OCI-LY7 (cell line): ENCODE measurements around the gene DDX23.

Source experiments
- CTCF ChIP-seq: fragments of 200-600 bp; sonication (generic); conservative IDR thresholded peaks from 2 replicates; pipeline ENCODE4 v1.5.1; 2014; ENCODE audit warnings: mild to moderate bottlenecking, antibody characterized with exemption, low read length, moderate library complexity, mixed read lengths
- EZH2phosphoT487 ChIP-seq: fragments of 200-600 bp; sonication (generic); IDR thresholded peaks from 2 replicates; pipeline ENCODE4 v1.6.1; 2018; ENCODE audit warnings: low read depth, borderline replicate concordance, mild to moderate bottlenecking, mixed run types, antibody characterized with exemption, low read length, moderate library complexity, mixed read lengths

GRCh38 chr12:48812389-48812788, 39.6 kb downstream of the DDX23 start:
- TF ChIP-seq CTCF (no peak), EZH2phosphoT487 (no peak)
